Fibroblast of lung (primary cell): ENCODE results near the gene HTR1D. TPM values are rescaled to one million over a fixed set of nuclear protein-coding genes. Genes with fewer than 3 reads are reported as not detected.
A peak's percentile ranks its signal among the peaks of the same experiment; 100 is the strongest.

Experiments
- DNase-seq, 2 donors: peaks; one replicate each; pipeline versions ENCODE4 v3.0.0 to v3.0.0-alpha.2; 2010; ENCODE audit warnings: low read depth in 2 of 2
- H2AFZ ChIP-seq: 2 replicates; pipeline ENCODE4 v1.5.1; 2012; ENCODE audit warnings: low read length, control low read depth, inconsistent platforms
- H3K27ac ChIP-seq: 2 replicates; pipeline ENCODE4 v1.5.1; 2011; ENCODE audit warnings: low read length, control low read depth; ENCODE audit not compliant: insufficient read depth
- H3K27me3 ChIP-seq: 2 replicates; pipeline ENCODE4 v1.5.1; 2011; ENCODE audit warnings: mild to moderate bottlenecking, low read length; ENCODE audit not compliant: control insufficient read depth, insufficient read depth
- H3K36me3 ChIP-seq: 2 replicates; pipeline ENCODE4 v1.5.1; 2011; ENCODE audit warnings: low read length; ENCODE audit not compliant: control insufficient read depth, insufficient read depth
- H3K4me1 ChIP-seq: 2 replicates; pipeline ENCODE4 v1.5.1; 2011; ENCODE audit warnings: low read length; ENCODE audit not compliant: control insufficient read depth, insufficient read depth; ENCODE audit errors: extremely low read depth
- H3K4me2 ChIP-seq: 2 replicates; pipeline ENCODE4 v1.5.1; 2011; ENCODE audit warnings: low read length, control low read depth; ENCODE audit not compliant: insufficient read depth; ENCODE audit errors: extremely low read depth
- H3K4me3 ChIP-seq, 4 experiments: fragments of 200-600 bp in 1 of 4; sonication (generic) in 1 of 4; replicated peaks in 1 of 4; 2 replicates each; pipeline ENCODE4 v1.5.1; 2011 to 2016; ENCODE audit warnings: low read length in 4 of 4, low read depth in 3 of 4, mild to moderate bottlenecking in 3 of 4, control low read depth in 2 of 4, inconsistent platforms in 1 of 4, mixed read lengths in 1 of 4; ENCODE audit not compliant: insufficient read depth in 1 of 4; ENCODE audit errors: control extremely low read depth in 1 of 4
- H3K79me2 ChIP-seq: 2 replicates; pipeline ENCODE4 v1.5.1; 2012; ENCODE audit warnings: mild to moderate bottlenecking, low read length, inconsistent platforms; ENCODE audit not compliant: control insufficient read depth, insufficient read depth
- H3K9ac ChIP-seq: 2 replicates; pipeline ENCODE4 v1.5.1; 2011; ENCODE audit warnings: mild to moderate bottlenecking, low read length, control low read depth; ENCODE audit not compliant: insufficient read depth
- H3K9me3 ChIP-seq: 2 replicates; pipeline ENCODE4 v1.5.1; 2012; ENCODE audit warnings: low read depth, low read length; ENCODE audit not compliant: control insufficient read depth, insufficient read depth
- H4K20me1 ChIP-seq: 2 replicates; pipeline ENCODE4 v1.5.1; 2011; ENCODE audit warnings: low read length; ENCODE audit not compliant: control insufficient read depth, insufficient read depth; ENCODE audit errors: extremely low read depth
- EZH2 ChIP-seq: IDR thresholded peaks from 2 replicates; pipeline ENCODE4 v1.5.1; 2012; ENCODE audit warnings: low read length, control low read depth, mild to moderate bottlenecking; ENCODE audit errors: missing control alignments
- polyA plus RNA-seq, 2 donors: library from polyadenylated mRNA; depleted of rRNA in 1 of 2; stranded (reverse) in 1 of 2; unstranded in 1 of 2; fragments of >200 nt; gene quantifications; 2 replicates each; pipeline ENCODE4 v1.2.1, GENCODE V29; 2011 to 2012; ENCODE audit warnings: missing spikeins in 1 of 2
- total RNA-seq: library from RNA; depleted of rRNA; stranded (reverse); fragments of >200 nt; gene quantifications from 2 replicates; pipeline ENCODE4 v1.2.1, GENCODE V29; 2014
- TF ChIP-seq, protein P1 (sequence below), 2 donors: IDR thresholded peaks in 1 of 2; conservative IDR thresholded peaks in 1 of 2; 1 replicate in 1 of 2; 2 replicates in 1 of 2; pipeline ENCODE4 v1.5.1; 2011 to 2012; ENCODE audit warnings: low read length in 2 of 2, control low read depth in 1 of 2, inconsistent platforms in 1 of 2, low read depth in 1 of 2, mild to moderate bottlenecking in 1 of 2

HTR1D gene
- total and polyA plus RNA-seq, 2 donors (not counting 1 experiment from before 2014, with no cell fraction given), result not detected

DNA sequence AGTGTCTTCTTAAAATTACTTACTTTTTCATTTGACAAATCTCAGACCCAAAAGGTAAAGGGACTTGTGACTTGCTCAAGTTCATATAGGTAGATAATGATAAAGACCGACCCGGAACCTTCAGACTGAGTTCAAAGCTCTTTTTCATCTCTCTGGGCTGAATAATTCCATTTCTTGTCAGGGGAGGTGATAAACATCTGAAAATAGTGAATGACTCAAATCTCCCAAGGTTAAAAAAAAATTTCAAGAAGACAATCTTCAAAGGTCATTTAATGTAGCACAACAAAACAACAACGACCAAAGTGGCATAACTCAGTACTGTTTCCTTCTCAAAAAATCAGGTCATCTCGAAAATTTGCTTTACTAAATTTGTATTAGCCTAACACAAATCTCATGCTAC is 69.2 kb downstream of the HTR1D start:
- TF ChIP-seq, protein P1, sequence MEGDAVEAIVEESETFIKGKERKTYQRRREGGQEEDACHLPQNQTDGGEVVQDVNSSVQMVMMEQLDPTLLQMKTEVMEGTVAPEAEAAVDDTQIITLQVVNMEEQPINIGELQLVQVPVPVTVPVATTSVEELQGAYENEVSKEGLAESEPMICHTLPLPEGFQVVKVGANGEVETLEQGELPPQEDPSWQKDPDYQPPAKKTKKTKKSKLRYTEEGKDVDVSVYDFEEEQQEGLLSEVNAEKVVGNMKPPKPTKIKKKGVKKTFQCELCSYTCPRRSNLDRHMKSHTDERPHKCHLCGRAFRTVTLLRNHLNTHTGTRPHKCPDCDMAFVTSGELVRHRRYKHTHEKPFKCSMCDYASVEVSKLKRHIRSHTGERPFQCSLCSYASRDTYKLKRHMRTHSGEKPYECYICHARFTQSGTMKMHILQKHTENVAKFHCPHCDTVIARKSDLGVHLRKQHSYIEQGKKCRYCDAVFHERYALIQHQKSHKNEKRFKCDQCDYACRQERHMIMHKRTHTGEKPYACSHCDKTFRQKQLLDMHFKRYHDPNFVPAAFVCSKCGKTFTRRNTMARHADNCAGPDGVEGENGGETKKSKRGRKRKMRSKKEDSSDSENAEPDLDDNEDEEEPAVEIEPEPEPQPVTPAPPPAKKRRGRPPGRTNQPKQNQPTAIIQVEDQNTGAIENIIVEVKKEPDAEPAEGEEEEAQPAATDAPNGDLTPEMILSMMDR (conservative IDR thresholded peaks at IDR 0.05 in 1 of 2, IDR thresholded peaks at IDR 0.05 in 1 of 2; ENCODE audit: low read depth in 1 of 2, low read length in 2 of 2), result no peak
- TF ChIP-seq EZH2, result no peak
- DNase-seq, result peak in 1 of 2 donors; percentile 17
- no peaks in the 10 kb centered on the region for H3K9me3 ChIP-seq
- no peaks in the 10 kb centered on the region for H3K27me3 ChIP-seq
- peaks cover 35% of the 10 kb centered on the region for H3K79me2 ChIP-seq
- no peak overlapping the region for H3K27ac ChIP-seq
- no peaks in the 10 kb centered on the region for H4K20me1 ChIP-seq
- no peak overlapping the region for H2AFZ ChIP-seq
- no peak overlapping the region for H3K4me2 ChIP-seq
- no peak overlapping the region for H3K9ac ChIP-seq
- no peaks in the 10 kb centered on the region for H3K4me1 ChIP-seq
- no peaks in the 10 kb centered on the region for H3K36me3 ChIP-seq
- no peak overlapping the region for H3K4me3 ChIP-seq

Other genes starting within 250 kb of the HTR1D start
- gene LACTBL1, start 244.6 kb downstream of the HTR1D start, total RNA-seq, result not detected in 2 replicates
- not detected in 2 replicates for gene LACTBL1, start 244.6 kb downstream of the HTR1D start, polyA plus RNA-seq
- gene TEX46, start 201.7 kb downstream of the HTR1D start, total RNA-seq, result 0.17 TPM in 1 of 2 replicates, not detected in the other
- not detected in 2 replicates for gene TEX46, start 201.7 kb downstream of the HTR1D start, polyA plus RNA-seq
- gene KDM1A, start 198.0 kb downstream of the HTR1D start, total RNA-seq, result 72.0 and 79.6 TPM in 2 replicates
- 72.4 and 80.3 TPM in 2 replicates for gene KDM1A, start 198.0 kb downstream of the HTR1D start, polyA plus RNA-seq
- 15.7 and 18.8 TPM in 2 replicates for gene LUZP1, start 48.6 kb downstream of the HTR1D start, total RNA-seq
- 23.7 and 27.2 TPM in 2 replicates for gene LUZP1, start 48.6 kb downstream of the HTR1D start, polyA plus RNA-seq
- 59.1 and 62.1 TPM in 2 replicates for gene HNRNPR, start 126.8 kb upstream of the HTR1D start, total RNA-seq
- gene HNRNPR, start 126.8 kb upstream of the HTR1D start, polyA plus RNA-seq, result 141 and 186 TPM in 2 replicates
- 31.5 and 32.6 TPM in 2 replicates for gene ZNF436, start 152.3 kb upstream of the HTR1D start, total RNA-seq
- 10.7 and 11.9 TPM in 2 replicates for gene ZNF436, start 152.3 kb upstream of the HTR1D start, polyA plus RNA-seq
- gene TCEA3, start 207.2 kb upstream of the HTR1D start, total RNA-seq, result 37.5 and 44.6 TPM in 2 replicates
- 11.9 and 12.3 TPM in 2 replicates for gene TCEA3, start 207.2 kb upstream of the HTR1D start, polyA plus RNA-seq